Right atrium auricular region (tissue), 2 donors: Measurements from ENCODE around the gene CLCA1. TPM values are rescaled to one million over a fixed set of nuclear protein-coding genes. Genes with fewer than 3 reads are reported as not detected.

Source experiments
- DNase-seq: peaks from one replicate; pipeline ENCODE4 v3.0.0-alpha.2; 2019; ENCODE audit warnings: low spot score
- H3K27ac ChIP-seq, 2 donors: fragments of 200-600 bp; sonication (generic); 1 replicate in 1 of 2; 2 replicates in 1 of 2; pipeline ENCODE4 v1.5.1; 2016 to 2019
- H3K27me3 ChIP-seq, 2 donors: fragments of 200-600 bp; sonication (generic); one replicate each; pipeline versions ENCODE4 v1.5.1 to v1.6.0; 2017 to 2019
- H3K36me3 ChIP-seq: fragments of 200-600 bp; sonication (generic); one replicate; pipeline ENCODE4 v1.5.1; 2016
- H3K4me1 ChIP-seq, 2 donors: fragments of 200-600 bp; sonication (generic); one replicate each; pipeline versions ENCODE4 v1.5.1 to v1.6.0; 2017 to 2019
- H3K4me3 ChIP-seq, 2 donors: fragments of 200-600 bp; sonication (generic); 1 replicate in 1 of 2; 2 replicates in 1 of 2; pipeline ENCODE4 v1.5.1; 2017 to 2019; ENCODE audit warnings: mild to moderate bottlenecking in 1 of 2, moderate library complexity in 1 of 2
- H3K9me3 ChIP-seq, 2 donors: fragments of 200-600 bp; sonication (generic); one replicate each; pipeline ENCODE4 v1.5.1; 2019
- total RNA-seq, 2 donors: library from RNA; depleted of rRNA; stranded (reverse); fragments of >200 nt; gene quantifications; one replicate each; pipeline ENCODE4 v1.1.0, GENCODE V29; 2016
- TF ChIP-seq, protein P1 (sequence below), 2 donors: fragments of 200-600 bp; sonication (generic); IDR thresholded peaks; one replicate each; pipeline ENCODE4 v1.5.1; 2019; ENCODE audit warnings: antibody characterized with exemption in 2 of 2

Gene CLCA1
- total RNA-seq, 2 donors from 2014 or later: not detected

DNA sequence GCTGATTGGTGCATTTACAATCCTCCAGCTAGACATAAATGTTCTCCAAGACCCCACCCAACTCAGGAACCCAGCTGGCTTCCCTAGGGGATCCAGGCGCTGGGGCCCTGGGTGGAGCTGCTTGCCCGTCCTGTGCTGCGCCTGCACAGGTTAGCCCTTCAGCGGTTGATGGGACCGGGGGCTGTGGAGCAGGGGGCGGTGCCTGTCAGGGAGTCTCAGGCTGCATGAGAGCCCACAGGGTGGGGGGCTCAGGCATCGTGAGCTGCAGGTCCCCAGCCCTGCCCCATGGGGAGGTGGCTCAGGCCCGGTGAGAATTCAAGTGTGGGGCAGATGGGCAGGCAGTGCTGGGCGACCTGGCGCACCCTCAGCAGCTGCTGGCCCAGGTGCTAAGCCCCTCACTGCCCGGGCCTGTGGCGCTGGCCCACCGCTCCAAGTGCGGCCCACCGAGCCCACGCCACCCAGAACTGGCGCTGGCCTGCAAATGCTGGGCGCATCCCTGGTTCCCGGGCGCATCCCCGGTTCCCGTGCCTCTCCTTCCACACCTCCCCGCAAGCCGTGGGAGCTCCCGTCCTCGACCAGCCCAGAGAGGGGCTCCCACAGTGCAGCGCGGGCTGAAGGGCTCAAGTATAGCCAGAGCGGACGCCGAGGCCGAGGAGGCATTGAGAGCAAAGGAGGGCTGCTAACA lies 55.1 kb downstream of the CLCA1 start:
- Histone ChIP-seq H3K36me3 (no peaks in the 10 kb centered on the region), H3K27me3 (no peaks in the 10 kb centered on the region), H3K4me3 (no peak overlapping the region), H3K4me1 (no peaks in the 10 kb centered on the region), H3K27ac (no peak overlapping the region), H3K9me3 (no peaks in the 10 kb centered on the region)
- no peak for DNase-seq
- TF ChIP-seq, protein P1, sequence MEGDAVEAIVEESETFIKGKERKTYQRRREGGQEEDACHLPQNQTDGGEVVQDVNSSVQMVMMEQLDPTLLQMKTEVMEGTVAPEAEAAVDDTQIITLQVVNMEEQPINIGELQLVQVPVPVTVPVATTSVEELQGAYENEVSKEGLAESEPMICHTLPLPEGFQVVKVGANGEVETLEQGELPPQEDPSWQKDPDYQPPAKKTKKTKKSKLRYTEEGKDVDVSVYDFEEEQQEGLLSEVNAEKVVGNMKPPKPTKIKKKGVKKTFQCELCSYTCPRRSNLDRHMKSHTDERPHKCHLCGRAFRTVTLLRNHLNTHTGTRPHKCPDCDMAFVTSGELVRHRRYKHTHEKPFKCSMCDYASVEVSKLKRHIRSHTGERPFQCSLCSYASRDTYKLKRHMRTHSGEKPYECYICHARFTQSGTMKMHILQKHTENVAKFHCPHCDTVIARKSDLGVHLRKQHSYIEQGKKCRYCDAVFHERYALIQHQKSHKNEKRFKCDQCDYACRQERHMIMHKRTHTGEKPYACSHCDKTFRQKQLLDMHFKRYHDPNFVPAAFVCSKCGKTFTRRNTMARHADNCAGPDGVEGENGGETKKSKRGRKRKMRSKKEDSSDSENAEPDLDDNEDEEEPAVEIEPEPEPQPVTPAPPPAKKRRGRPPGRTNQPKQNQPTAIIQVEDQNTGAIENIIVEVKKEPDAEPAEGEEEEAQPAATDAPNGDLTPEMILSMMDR (IDR thresholded peaks at IDR 0.05): no peak

DNA sequence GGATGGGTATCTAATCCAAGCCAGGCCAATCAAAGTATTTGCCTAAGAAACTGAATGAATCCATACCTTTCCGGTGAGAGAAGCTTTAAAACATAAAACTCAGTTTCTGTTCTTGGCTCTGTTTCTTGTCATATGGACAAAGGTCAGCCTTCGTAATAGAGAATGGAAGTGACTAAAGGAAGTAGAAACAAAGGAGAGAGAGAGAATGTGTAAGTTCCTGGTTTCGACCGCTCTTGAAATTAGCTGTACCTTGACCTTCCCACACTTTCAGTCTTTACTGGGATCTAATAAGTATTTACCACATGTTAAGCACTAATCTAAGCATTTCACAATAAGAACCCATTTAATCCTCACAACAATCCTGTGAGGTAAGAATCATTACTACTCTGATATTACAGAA lies 58.6 kb downstream of the CLCA1 start:
- no peak overlapping the region for H3K4me3 ChIP-seq
- no peak for DNase-seq
- no peaks in the 10 kb centered on the region for H3K4me1 ChIP-seq
- H3K36me3 ChIP-seq: no peaks in the 10 kb centered on the region
- H3K27me3 ChIP-seq: no peaks in the 10 kb centered on the region
- H3K9me3 ChIP-seq: peaks cover 0 to 3% of the 10 kb centered on the region in 2 donors
- TF ChIP-seq, protein P1 (IDR thresholded peaks at IDR 0.05): no peak
- H3K27ac ChIP-seq: no peak overlapping the region

DNA sequence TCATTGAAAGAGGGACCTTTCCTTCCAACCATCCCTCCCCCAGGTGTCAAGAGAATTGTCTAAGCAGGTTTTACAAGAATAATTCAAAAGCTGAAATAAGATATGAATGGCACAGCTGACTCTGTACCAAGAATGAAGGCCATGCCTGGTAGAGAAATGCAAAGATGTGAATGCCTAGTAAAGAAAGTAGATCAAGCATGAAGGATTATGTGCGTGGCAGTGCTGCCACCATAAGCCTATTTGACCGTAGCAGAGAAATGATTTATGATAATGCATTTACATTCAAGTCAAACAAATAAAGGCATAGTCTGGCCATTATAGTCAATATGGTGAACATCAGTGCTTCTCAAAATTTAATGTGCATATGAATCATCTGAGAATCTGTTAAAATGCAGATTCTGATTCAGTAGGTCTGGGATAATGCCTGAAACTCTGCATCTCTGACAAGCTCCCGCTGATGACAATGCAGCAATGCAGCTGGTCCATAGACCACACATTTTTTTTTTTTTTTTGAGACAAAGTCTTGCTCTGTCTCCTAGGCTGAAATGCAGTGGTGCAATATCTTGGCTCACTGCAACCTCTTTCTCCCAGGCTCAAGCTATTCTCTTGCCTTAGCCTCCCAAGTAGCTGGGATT lies 61.6 kb downstream of the CLCA1 start:
- no peak for DNase-seq
- H3K27ac ChIP-seq: no peak overlapping the region
- H3K36me3 ChIP-seq: no peaks in the 10 kb centered on the region
- H3K4me1 ChIP-seq: no peaks in the 10 kb centered on the region
- no peaks in the 10 kb centered on the region for H3K27me3 ChIP-seq
- TF ChIP-seq, protein P1 (IDR thresholded peaks at IDR 0.05): no peak
- H3K9me3 ChIP-seq: peaks cover 0 to 6% of the 10 kb centered on the region in 2 donors
- no peak overlapping the region for H3K4me3 ChIP-seq

DNA sequence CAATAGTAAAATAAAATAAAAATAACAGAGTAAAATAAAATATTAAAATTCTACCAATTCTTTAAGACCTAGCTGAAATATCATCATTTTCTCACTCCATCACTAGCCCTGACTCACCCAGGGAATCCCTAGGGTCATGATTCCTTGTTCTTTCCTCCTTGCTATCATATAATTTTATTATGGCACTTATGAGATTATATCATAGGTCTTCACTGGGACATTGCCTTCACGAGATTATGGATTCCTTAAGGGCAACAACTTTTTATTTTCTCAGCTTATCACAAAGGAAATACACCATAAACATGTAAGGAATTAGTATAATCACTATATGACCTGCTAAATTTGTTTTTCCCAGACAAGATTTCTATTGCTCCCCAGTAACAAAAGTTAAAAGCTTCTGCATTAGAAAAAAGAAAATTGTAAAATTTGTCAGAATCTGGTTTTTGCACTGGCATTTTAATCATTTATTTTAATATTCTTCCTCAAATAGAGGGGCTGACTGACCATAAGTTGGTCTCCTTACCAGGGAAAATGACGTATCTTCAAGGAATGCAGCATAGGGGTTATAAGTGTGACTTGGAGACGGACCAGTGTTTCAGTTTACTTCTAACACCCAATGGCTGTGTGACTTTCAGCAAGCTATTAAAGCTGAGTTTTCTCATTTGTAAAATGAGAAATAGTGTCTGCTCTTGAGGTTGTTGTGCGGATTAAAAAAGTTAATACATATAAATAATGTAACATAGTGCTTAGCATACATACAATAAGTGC lies 69.4 kb downstream of the CLCA1 start:
- TF ChIP-seq, protein P1 (IDR thresholded peaks at IDR 0.05): no peak
- no peaks in the 10 kb centered on the region for H3K27me3 ChIP-seq

DNA sequence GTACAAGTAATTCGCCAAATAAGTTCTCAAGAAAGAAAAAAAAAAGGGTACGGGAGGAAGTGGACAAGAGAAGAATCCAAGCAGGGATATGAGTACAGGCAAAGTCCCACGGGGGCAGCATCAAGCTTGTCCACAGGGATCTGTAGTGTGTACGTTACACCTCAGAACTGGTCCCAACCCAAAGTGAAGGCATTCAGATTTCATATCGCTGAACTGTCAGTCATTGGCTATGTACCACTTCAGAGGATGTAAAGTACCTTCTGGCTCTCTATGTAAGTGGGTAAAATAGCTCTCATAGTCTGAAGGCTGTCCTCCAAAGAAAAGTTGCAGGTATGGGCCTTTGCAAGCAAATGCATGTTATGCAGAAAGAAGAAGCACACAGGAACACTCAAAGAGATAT lies 70.0 kb downstream of the CLCA1 start:
- no peaks in the 10 kb centered on the region for H3K4me1 ChIP-seq

More for the DNA sequence above, 69.4 kb downstream of the CLCA1 start:
- Histone ChIP-seq H3K36me3 (no peaks in the 10 kb centered on the region), H3K27ac (no peak overlapping the region), H3K4me1 (no peaks in the 10 kb centered on the region), H3K4me3 (no peak overlapping the region), H3K9me3 (no peaks in the 10 kb centered on the region)
- DNase-seq: no peak

More for the DNA sequence above, 70.0 kb downstream of the CLCA1 start:
- no peak for DNase-seq
- no peak overlapping the region for H3K4me3 ChIP-seq
- H3K9me3 ChIP-seq: no peaks in the 10 kb centered on the region
- no peaks in the 10 kb centered on the region for H3K36me3 ChIP-seq
- TF ChIP-seq, protein P1 (IDR thresholded peaks at IDR 0.05): no peak
- H3K27ac ChIP-seq: no peak overlapping the region
- H3K27me3 ChIP-seq: no peaks in the 10 kb centered on the region
